ENCODE results near the gene ADD1.

DNA sequence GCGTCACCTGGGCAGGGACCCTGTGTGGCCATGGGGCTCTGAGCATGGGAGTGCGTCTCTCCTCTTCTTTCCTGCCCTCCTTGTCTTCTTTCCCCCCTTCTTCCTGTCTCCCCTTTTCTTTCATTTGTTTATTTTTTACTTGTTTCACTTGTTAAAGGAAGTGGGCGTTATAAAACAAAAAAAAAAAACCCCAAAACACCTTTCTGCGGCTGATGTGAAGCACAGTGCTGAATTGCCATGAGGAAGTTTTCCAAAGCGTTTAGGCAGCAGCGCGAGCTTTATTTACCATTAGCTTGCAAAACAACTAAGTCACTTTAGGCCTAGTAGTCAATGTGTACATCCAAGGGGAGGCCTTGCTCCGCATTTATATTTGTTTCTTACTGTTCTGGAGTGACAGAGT, 62.6 kb downstream of the ADD1 start:
- TF ChIP-seq, protein P1, sequence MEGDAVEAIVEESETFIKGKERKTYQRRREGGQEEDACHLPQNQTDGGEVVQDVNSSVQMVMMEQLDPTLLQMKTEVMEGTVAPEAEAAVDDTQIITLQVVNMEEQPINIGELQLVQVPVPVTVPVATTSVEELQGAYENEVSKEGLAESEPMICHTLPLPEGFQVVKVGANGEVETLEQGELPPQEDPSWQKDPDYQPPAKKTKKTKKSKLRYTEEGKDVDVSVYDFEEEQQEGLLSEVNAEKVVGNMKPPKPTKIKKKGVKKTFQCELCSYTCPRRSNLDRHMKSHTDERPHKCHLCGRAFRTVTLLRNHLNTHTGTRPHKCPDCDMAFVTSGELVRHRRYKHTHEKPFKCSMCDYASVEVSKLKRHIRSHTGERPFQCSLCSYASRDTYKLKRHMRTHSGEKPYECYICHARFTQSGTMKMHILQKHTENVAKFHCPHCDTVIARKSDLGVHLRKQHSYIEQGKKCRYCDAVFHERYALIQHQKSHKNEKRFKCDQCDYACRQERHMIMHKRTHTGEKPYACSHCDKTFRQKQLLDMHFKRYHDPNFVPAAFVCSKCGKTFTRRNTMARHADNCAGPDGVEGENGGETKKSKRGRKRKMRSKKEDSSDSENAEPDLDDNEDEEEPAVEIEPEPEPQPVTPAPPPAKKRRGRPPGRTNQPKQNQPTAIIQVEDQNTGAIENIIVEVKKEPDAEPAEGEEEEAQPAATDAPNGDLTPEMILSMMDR (IDR thresholded peaks at IDR 0.05) = no peak
- TF ChIP-seq EZH2 (IDR thresholded peaks at IDR 0.05; ENCODE audit: borderline replicate concordance, insufficient read depth, low read depth, low read length, poor library complexity, severe bottlenecking) = no peak
